Type B pancreatic cell (in vitro differentiated cells): ENCODE measurements around the gene DDX56. TPM values are rescaled to one million over a fixed set of nuclear protein-coding genes. Genes with fewer than 3 reads are reported as not detected.

Experiments used
- DNase-seq: peaks from one replicate; pipeline ENCODE4 v3.0.0; 2021; ENCODE audit warnings: mixed read lengths; ENCODE audit not compliant: unreplicated experiment; ENCODE audit errors: extremely low spot score
- H3K27ac Mint-ChIP-seq: 2 replicates; pipeline ENCODE4 v1.8.0; 2021; ENCODE audit warnings: mild to moderate bottlenecking, mixed read lengths
- H3K27me3 Mint-ChIP-seq: 2 replicates; pipeline ENCODE4 v1.8.0; 2021; ENCODE audit warnings: mixed read lengths
- H3K36me3 Mint-ChIP-seq: 2 replicates; pipeline ENCODE4 v1.8.0; 2021; ENCODE audit warnings: mixed read lengths
- H3K4me1 Mint-ChIP-seq: one replicate; pipeline ENCODE4 v1.8.0; 2021; ENCODE audit warnings: mixed read lengths; ENCODE audit not compliant: unreplicated experiment
- H3K4me3 Mint-ChIP-seq: 2 replicates; pipeline ENCODE4 v1.8.0; 2021; ENCODE audit warnings: mild to moderate bottlenecking, mixed read lengths
- H3K9me3 Mint-ChIP-seq: 2 replicates; pipeline ENCODE4 v1.8.0; 2021; ENCODE audit warnings: mixed read lengths
- total RNA-seq: library from RNA; stranded (reverse); gene quantifications from 2 replicates; pipeline ENCODE4 v1.2.1, GENCODE V29; 2021; ENCODE audit warnings: low replicate concordance
- TF ChIP-seq, protein P1 (sequence below): fragments of 200-600 bp; sonication (generic); conservative IDR thresholded peaks from 2 replicates; pipeline ENCODE4 v1.5.0; 2021; ENCODE audit warnings: antibody characterized with exemption, mild to moderate bottlenecking

Gene DDX56
- total RNA-seq, 1 donor from 2014 or later: 100 TPM

DNA sequence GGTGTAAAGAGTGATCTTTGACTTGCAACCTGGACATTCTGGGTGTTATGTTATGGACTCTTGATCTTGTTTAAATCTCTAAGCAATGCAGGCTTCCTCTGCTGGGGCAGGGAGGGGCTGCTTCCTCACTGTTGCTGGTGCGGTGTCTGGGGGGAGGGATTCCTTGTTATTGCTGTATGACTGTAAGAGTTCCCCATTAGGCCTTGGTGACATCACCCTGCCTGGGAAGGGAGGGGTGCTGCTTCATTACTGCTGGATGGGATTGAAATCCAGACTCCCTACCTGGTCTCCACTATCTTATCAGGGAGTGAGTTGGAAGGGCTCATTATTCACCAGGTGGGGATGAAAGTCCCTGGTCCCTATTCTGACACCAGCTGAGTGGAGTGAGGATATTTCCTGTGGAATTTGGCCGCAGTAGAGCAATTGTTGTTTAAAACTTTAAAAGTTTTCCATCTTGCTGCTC, 41.5 kb upstream of the DDX56 start:
- H3K4me1 Mint-ChIP-seq: peaks cover 39% of the 10 kb centered on the region
- H3K36me3 Mint-ChIP-seq: peaks cover 15% of the 10 kb centered on the region
- peak overlapping the region; percentile 31 for H3K4me3 Mint-ChIP-seq
- TF ChIP-seq, protein P1, sequence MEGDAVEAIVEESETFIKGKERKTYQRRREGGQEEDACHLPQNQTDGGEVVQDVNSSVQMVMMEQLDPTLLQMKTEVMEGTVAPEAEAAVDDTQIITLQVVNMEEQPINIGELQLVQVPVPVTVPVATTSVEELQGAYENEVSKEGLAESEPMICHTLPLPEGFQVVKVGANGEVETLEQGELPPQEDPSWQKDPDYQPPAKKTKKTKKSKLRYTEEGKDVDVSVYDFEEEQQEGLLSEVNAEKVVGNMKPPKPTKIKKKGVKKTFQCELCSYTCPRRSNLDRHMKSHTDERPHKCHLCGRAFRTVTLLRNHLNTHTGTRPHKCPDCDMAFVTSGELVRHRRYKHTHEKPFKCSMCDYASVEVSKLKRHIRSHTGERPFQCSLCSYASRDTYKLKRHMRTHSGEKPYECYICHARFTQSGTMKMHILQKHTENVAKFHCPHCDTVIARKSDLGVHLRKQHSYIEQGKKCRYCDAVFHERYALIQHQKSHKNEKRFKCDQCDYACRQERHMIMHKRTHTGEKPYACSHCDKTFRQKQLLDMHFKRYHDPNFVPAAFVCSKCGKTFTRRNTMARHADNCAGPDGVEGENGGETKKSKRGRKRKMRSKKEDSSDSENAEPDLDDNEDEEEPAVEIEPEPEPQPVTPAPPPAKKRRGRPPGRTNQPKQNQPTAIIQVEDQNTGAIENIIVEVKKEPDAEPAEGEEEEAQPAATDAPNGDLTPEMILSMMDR: no peak
- peaks cover 4% of the 10 kb centered on the region for H3K9me3 Mint-ChIP-seq
- H3K27ac Mint-ChIP-seq: peak overlapping the region; percentile 87
- H3K27me3 Mint-ChIP-seq: no peaks in the 10 kb centered on the region
- DNase-seq: no peak

DNA sequence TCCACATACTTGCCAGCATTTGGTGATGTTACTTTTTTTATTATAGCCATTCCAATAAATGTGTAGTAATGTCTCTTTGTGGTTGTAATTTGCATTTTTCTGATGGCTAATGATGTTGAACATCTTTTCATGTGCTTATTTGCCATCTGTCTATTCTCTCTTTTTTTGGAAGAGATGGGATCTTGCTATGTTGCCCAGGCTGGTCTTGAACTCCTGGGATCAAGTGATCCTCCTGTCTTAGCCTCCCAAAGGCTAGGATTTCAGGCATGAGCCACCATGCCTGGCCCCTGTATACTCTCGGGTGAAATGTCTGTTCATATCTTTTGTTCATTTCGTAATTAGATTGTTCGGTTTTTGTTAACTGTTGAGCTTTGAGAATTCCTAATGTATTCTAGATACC, 36.1 kb upstream of the DDX56 start:
- Mint-ChIP-seq H3K36me3 (peaks cover 9% of the 10 kb centered on the region), H3K27ac (peak overlapping the region; percentile 51), H3K4me3 (peak overlapping the region; percentile 39), H3K4me1 (peaks cover 23% of the 10 kb centered on the region), H3K27me3 (peaks cover 3% of the 10 kb centered on the region), H3K9me3 (no peaks in the 10 kb centered on the region)
- TF ChIP-seq, protein P1: no peak
- DNase-seq: no peak

DNA sequence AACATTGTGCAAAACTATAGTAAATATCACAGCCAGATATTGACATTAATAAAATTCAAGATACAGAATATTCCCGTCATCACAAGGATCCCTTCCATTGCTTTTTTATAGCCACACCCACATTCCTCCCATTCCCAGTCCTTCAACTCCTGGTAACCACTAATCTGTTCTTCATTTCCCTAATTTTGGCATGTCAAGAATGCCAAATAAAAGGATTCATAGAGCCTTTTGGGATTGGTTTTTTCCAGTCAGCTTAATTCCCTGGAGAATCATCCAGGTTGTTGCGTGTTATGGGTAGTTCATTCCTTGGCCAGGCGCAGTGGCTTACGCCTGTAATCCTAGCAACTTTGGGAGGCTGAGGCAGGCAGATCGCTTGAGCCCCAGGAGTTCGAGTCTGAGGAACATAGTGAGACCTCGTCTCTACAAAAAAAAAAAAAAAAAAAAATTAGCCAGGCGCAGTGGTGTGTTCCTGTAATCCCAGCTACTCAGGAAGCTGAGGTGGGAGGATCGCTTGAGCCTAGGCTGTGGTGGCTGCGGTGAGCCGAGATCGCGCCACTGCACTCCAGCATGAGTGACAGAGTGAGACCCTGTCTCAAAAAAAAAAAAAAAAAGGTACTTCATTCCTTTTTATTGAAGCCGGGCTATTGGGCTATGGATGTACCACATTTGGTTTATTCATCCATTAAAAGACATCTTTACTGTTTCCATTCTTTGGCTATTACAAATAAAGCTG, 35.4 kb upstream of the DDX56 start:
- H3K9me3 Mint-ChIP-seq: no peaks in the 10 kb centered on the region
- no peak for DNase-seq
- TF ChIP-seq, protein P1: no peak
- peaks cover 3% of the 10 kb centered on the region for H3K27me3 Mint-ChIP-seq
- H3K27ac Mint-ChIP-seq: peak overlapping the region; percentile 75
- peaks cover 4% of the 10 kb centered on the region for H3K36me3 Mint-ChIP-seq
- H3K4me3 Mint-ChIP-seq: peak overlapping the region; percentile 73
- H3K4me1 Mint-ChIP-seq: peaks cover 17% of the 10 kb centered on the region

DNA sequence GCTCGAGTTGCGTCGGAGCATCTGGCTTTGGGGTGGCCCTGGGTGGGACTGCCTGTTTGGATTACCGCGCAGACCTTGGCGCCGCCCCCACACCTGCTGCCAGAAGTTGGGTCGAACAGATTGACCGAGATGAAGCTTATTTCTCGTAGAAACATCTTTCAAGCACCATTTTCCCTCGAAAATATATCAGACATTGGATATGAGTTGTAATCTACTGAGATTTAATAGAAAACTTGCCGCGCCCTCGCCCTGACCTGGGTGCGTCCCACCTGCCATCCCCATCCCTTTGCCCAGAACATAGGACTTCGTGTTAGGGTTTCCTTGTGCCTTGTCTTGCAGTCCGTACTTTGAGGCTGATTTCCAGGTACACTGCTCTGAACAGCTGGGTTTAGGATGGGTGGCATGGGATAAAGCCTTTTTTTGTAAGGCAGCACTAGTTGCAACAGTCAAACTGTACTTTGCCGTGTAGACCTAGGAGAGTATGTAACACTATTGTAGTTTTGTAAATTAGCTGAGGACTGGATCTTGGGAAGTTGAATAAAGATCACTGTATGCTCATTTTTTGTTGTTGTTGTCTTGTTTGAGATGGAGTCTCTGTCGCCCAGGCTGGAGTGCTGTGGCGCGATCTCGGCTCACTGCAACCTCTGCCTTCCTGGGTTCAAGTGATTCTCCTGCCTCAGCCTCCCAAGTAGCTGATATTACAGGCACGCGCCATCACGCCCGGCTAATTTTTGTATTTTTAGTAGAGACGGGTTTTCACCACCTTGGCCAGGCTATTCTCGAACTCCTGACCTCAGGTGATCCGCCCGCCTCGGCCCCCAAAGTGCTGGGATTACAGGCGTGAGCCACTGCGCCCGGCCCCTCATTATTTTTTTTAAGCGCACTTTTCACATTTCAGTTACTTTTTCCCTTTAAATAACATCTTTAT, 33.7 kb upstream of the DDX56 start:
- H3K27ac Mint-ChIP-seq: peak overlapping the region; percentile 100

More for the DNA sequence above, 33.7 kb upstream of the DDX56 start:
- DNase-seq: no peak
- TF ChIP-seq, protein P1: no peak
- no peaks in the 10 kb centered on the region for H3K9me3 Mint-ChIP-seq
- H3K4me3 Mint-ChIP-seq: peak overlapping the region; percentile 96
- H3K4me1 Mint-ChIP-seq: peaks cover 17% of the 10 kb centered on the region
- H3K36me3 Mint-ChIP-seq: peaks cover 4% of the 10 kb centered on the region
- peaks cover 3% of the 10 kb centered on the region for H3K27me3 Mint-ChIP-seq
